ENCODE results near the gene KPNA6. TPM values are rescaled to one million over a fixed set of nuclear protein-coding genes. Genes with fewer than 3 reads are reported as not detected.
"Not testable (repeated sequence)": the region's sequence is repeated elsewhere in the genome, so short reads cannot be mapped to it uniquely, and the experiment has no call there.

The KPNA6 gene
- total RNA-seq: 46.5 and 47.0 TPM in 2 replicates

- TF ChIP-seq CTCF (IDR thresholded peaks at IDR 0.05; ENCODE audit: insufficient read depth, low read length, poor library complexity, severe bottlenecking): no peak
- Histone ChIP-seq H3K36me3 (ENCODE audit: control insufficient read depth, insufficient read depth, low read length) (no peaks in the 10 kb centered on the region), H3K4me3 (ENCODE audit: low read depth, low read length) (peak within 1 kb of the TSS; percentile 97), H3K27me3 (ENCODE audit: control insufficient read depth, insufficient read depth, low read length) (no peaks in the 10 kb centered on the region)
- DNase-seq (ENCODE audit: low read depth): peak; percentile 79
Observed at GRCh38 chr1:32107742-32108661, at the start of gene KPNA6. Gene KPNA6, plus strand, starts transcription at chr1:32108056. Its CDS starts 75 bp downstream, at chr1:32108131.

- DNase-seq (ENCODE audit: low read depth): no peak
- Histone ChIP-seq H3K36me3 (ENCODE audit: control insufficient read depth, insufficient read depth, low read length) (peaks cover 3% of the 10 kb centered on the region), H3K27me3 (ENCODE audit: control insufficient read depth, insufficient read depth, low read length) (no peaks in the 10 kb centered on the region), H3K4me3 (ENCODE audit: low read depth, low read length) (no peak overlapping the region)
- TF ChIP-seq CTCF (IDR thresholded peaks at IDR 0.05; ENCODE audit: insufficient read depth, low read length, poor library complexity, severe bottlenecking): no peak
Observed at GRCh38 chr1:32060914-32061313, 46.9 kb upstream of the KPNA6 start.

GRCh38 chr1:32062867-32063230, 45.0 kb upstream of the KPNA6 start:
- H3K36me3 ChIP-seq (ENCODE audit: control insufficient read depth, insufficient read depth, low read length): peaks cover 3% of the 10 kb centered on the region
- no peak overlapping the region for H3K4me3 ChIP-seq (ENCODE audit: low read depth, low read length)
- no peak for DNase-seq (ENCODE audit: low read depth)
- no peaks in the 10 kb centered on the region for H3K27me3 ChIP-seq (ENCODE audit: control insufficient read depth, insufficient read depth, low read length)
- TF ChIP-seq CTCF (IDR thresholded peaks at IDR 0.05; ENCODE audit: insufficient read depth, low read length, poor library complexity, severe bottlenecking): no peak

GRCh38 chr1:32063261-32063681, 44.6 kb upstream of the KPNA6 start:
- DNase-seq (ENCODE audit: low read depth): no peak
- Histone ChIP-seq H3K36me3 (ENCODE audit: control insufficient read depth, insufficient read depth, low read length) (peaks cover 3% of the 10 kb centered on the region), H3K27me3 (ENCODE audit: control insufficient read depth, insufficient read depth, low read length) (no peaks in the 10 kb centered on the region), H3K4me3 (ENCODE audit: low read depth, low read length) (no peak overlapping the region)
- peak; percentile 38 for TF ChIP-seq CTCF (IDR thresholded peaks at IDR 0.05; ENCODE audit: insufficient read depth, low read length, poor library complexity, severe bottlenecking)

- not testable (repeated sequence) for H3K4me3 ChIP-seq (ENCODE audit: low read depth, low read length); DNase-seq (ENCODE audit: low read depth); H3K27me3 ChIP-seq (ENCODE audit: control insufficient read depth, insufficient read depth, low read length); H3K36me3 ChIP-seq (ENCODE audit: control insufficient read depth, insufficient read depth, low read length)
Observed at GRCh38 chr1:32065613-32066488, 42.0 kb upstream of the KPNA6 start.

GRCh38 chr1:32066489-32066873, 41.4 kb upstream of the KPNA6 start:
- TF ChIP-seq CTCF (IDR thresholded peaks at IDR 0.05; ENCODE audit: insufficient read depth, low read length, poor library complexity, severe bottlenecking): no peak
- DNase-seq (ENCODE audit: low read depth): no peak
- no peaks in the 10 kb centered on the region for H3K27me3 ChIP-seq (ENCODE audit: control insufficient read depth, insufficient read depth, low read length)
- H3K36me3 ChIP-seq (ENCODE audit: control insufficient read depth, insufficient read depth, low read length): peaks cover 1% of the 10 kb centered on the region
- no peak overlapping the region for H3K4me3 ChIP-seq (ENCODE audit: low read depth, low read length)
